Glomerular endothelial cell (primary cell): ENCODE measurements around the gene CCDC200. TPM values are rescaled to one million over a fixed set of nuclear protein-coding genes. Genes with fewer than 3 reads are reported as not detected.
"Not testable (repeated sequence)": the region's sequence is repeated elsewhere in the genome, so short reads cannot be mapped to it uniquely, and the experiment has no call there.

Experiments used
- DNase-seq: peaks from one replicate; pipeline ENCODE4 v3.0.0-alpha.2; 2011; ENCODE audit warnings: low read depth, low spot score; ENCODE audit errors: extremely low read depth
- total RNA-seq: library from RNA; depleted of rRNA; stranded (reverse); fragments of >200 nt; gene quantifications from 2 replicates; pipeline ENCODE4 v1.2.3, GENCODE V29; 2015

Gene CCDC200
- total RNA-seq, 1 donor from 2014 or later, result 1.5 TPM

GRCh38 chr17:43216762-43217613 lies 11.4 kb downstream of the CCDC200 start:
- no peak for DNase-seq

- no peak for DNase-seq
Observed at GRCh38 chr17:43216369-43216761, 12.1 kb downstream of the CCDC200 start.

- DNase-seq, result no peak
Observed at GRCh38 chr17:43215341-43215740, 13.1 kb downstream of the CCDC200 start.

- no peak for DNase-seq
Observed at GRCh38 chr17:43213545-43213944, 14.9 kb downstream of the CCDC200 start.

- DNase-seq, result no peak
Observed at GRCh38 chr17:43212641-43213490, 15.6 kb downstream of the CCDC200 start.

- peak; percentile 29 for DNase-seq
Observed at GRCh38 chr17:43211480-43212402, 16.7 kb downstream of the CCDC200 start, which contains the start of gene TMEM106A. Gene TMEM106A, plus strand, starts transcription at chr17:43211875. Its CDS starts 1,167 bp downstream, at chr17:43213042.

- no peak for DNase-seq
Observed at GRCh38 chr17:43211123-43211479, 17.3 kb downstream of the CCDC200 start.

GRCh38 chr17:43210576-43210975 lies 17.8 kb downstream of the CCDC200 start:
- DNase-seq, result no peak

- DNase-seq, result not testable (repeated sequence)
Observed at GRCh38 chr17:43203013-43203412, 25.4 kb downstream of the CCDC200 start.

- no peak for DNase-seq
Observed at GRCh38 chr17:43200127-43200526, 28.3 kb downstream of the CCDC200 start.

GRCh38 chr17:43199633-43200032 lies 28.8 kb downstream of the CCDC200 start:
- DNase-seq, result no peak

- no peak for DNase-seq
Observed at GRCh38 chr17:43193251-43193650, 35.2 kb downstream of the CCDC200 start.

- DNase-seq, result not testable (repeated sequence)
Observed at GRCh38 chr17:43186656-43187055, 41.8 kb downstream of the CCDC200 start.

- DNase-seq, result no peak
Observed at GRCh38 chr17:43183921-43184320, 44.5 kb downstream of the CCDC200 start.

GRCh38 chr17:43176119-43176570 lies 52.3 kb downstream of the CCDC200 start:
- no peak for DNase-seq

GRCh38 chr17:43175213-43176118 lies 53.0 kb downstream of the CCDC200 start:
- no peak for DNase-seq

GRCh38 chr17:43171586-43172487 lies 56.6 kb downstream of the CCDC200 start:
- peak; percentile 85 for DNase-seq
